ENCODE data around the gene ADORA2A.

GRCh38 chr22:24463071-24463760, 35.8 kb downstream of the ADORA2A start:
- TF ChIP-seq CTCF (IDR thresholded peaks at IDR 0.05) = no peak
- no peak for TF ChIP-seq POLR2A (IDR thresholded peaks at IDR 0.05)
